ENCODE measurements around the gene SLC38A3.
A peak's percentile ranks its signal among the peaks of the same experiment; 100 is the strongest.
"Not testable (repeated sequence)": the region's sequence is repeated elsewhere in the genome, so short reads cannot be mapped to it uniquely, and the experiment has no call there.

Gene SLC38A3

GRCh38 chr3:50211930-50212329 is 6.9 kb downstream of the SLC38A3 start:
- no peak for DNase-seq (ENCODE audit: low read depth)

GRCh38 chr3:50212502-50212901 is 7.4 kb downstream of the SLC38A3 start:
- DNase-seq (ENCODE audit: low read depth) = no peak

GRCh38 chr3:50212971-50213370 is 7.9 kb downstream of the SLC38A3 start:
- no peak for DNase-seq (ENCODE audit: low read depth)

- no peak for DNase-seq (ENCODE audit: low read depth)
Measured at GRCh38 chr3:50213373-50213772, 8.3 kb downstream of the SLC38A3 start.

GRCh38 chr3:50214824-50215223 is 9.8 kb downstream of the SLC38A3 start:
- no peak for DNase-seq (ENCODE audit: low read depth)

GRCh38 chr3:50215529-50215928 is 10.5 kb downstream of the SLC38A3 start:
- DNase-seq (ENCODE audit: low read depth) = no peak

GRCh38 chr3:50217681-50218080 is 12.6 kb downstream of the SLC38A3 start:
- DNase-seq (ENCODE audit: low read depth) = no peak

- no peak for DNase-seq (ENCODE audit: low read depth)
Measured at GRCh38 chr3:50218448-50218847, 13.4 kb downstream of the SLC38A3 start.

- DNase-seq (ENCODE audit: low read depth) = no peak
Measured at GRCh38 chr3:50219285-50219684, 14.2 kb downstream of the SLC38A3 start.

- no peak for DNase-seq (ENCODE audit: low read depth)
Measured at GRCh38 chr3:50220109-50220508, 15.0 kb downstream of the SLC38A3 start.

- DNase-seq (ENCODE audit: low read depth) = no peak
Measured at GRCh38 chr3:50221051-50221410, 16.0 kb downstream of the SLC38A3 start.

- DNase-seq (ENCODE audit: low read depth) = no peak
Measured at GRCh38 chr3:50221411-50222168, 16.5 kb downstream of the SLC38A3 start.

- DNase-seq (ENCODE audit: low read depth) = no peak
Measured at GRCh38 chr3:50222169-50222528, 17.1 kb downstream of the SLC38A3 start.

GRCh38 chr3:50224639-50225038 is 19.6 kb downstream of the SLC38A3 start:
- no peak for DNase-seq (ENCODE audit: low read depth)

GRCh38 chr3:50226888-50227389 is 21.9 kb downstream of the SLC38A3 start:
- DNase-seq (ENCODE audit: low read depth) = peak; percentile 57

- DNase-seq (ENCODE audit: low read depth) = peak; percentile 92
Measured at GRCh38 chr3:50227390-50228183, 22.5 kb downstream of the SLC38A3 start.

- not testable (repeated sequence) for DNase-seq (ENCODE audit: low read depth)
Measured at GRCh38 chr3:50228184-50228763, 23.2 kb downstream of the SLC38A3 start.

- no peak for DNase-seq (ENCODE audit: low read depth)
Measured at GRCh38 chr3:50229490-50229889, 24.4 kb downstream of the SLC38A3 start.

- DNase-seq (ENCODE audit: low read depth) = no peak
Measured at GRCh38 chr3:50230104-50230793, 25.2 kb downstream of the SLC38A3 start.

GRCh38 chr3:50230794-50231125 is 25.7 kb downstream of the SLC38A3 start:
- peak; percentile 29 for DNase-seq (ENCODE audit: low read depth)

- no peak for DNase-seq (ENCODE audit: low read depth)
Measured at GRCh38 chr3:50231581-50231980, 26.5 kb downstream of the SLC38A3 start.

GRCh38 chr3:50232303-50232702 is 27.2 kb downstream of the SLC38A3 start:
- DNase-seq (ENCODE audit: low read depth) = no peak

- DNase-seq (ENCODE audit: low read depth) = no peak
Measured at GRCh38 chr3:50233176-50233575, 28.1 kb downstream of the SLC38A3 start.
